Spleen (tissue), 11 donors: Measurements from ENCODE around the gene FUT8. TPM values are rescaled to one million over a fixed set of nuclear protein-coding genes. Genes with fewer than 3 reads are reported as not detected.

ENCODE experiments used
- DNase-seq: peaks from one replicate; pipeline ENCODE4 v3.0.0-alpha.2; 2020
- H3K27ac ChIP-seq, 8 donors: fragments of 200-600 bp; sonication (generic) in 7 of 8; 1 replicate in 4 of 8; 2 replicates in 4 of 8; pipeline versions ENCODE4 v1.5.0 to v1.8.0; 2016 to 2021; ENCODE audit warnings: inconsistent platforms in 4 of 8, mild to moderate bottlenecking in 4 of 8, moderate library complexity in 1 of 8
- H3K27me3 ChIP-seq, 7 donors: fragments of 200-600 bp; sonication (generic) in 6 of 7; replicated peaks in 1 of 7; 1 replicate in 4 of 7; 2 replicates in 3 of 7; pipeline versions ENCODE4 v1.5.0 to v1.8.0; 2016 to 2021; ENCODE audit warnings: inconsistent platforms in 3 of 7, mild to moderate bottlenecking in 1 of 7
- H3K36me3 ChIP-seq, 6 donors: fragments of 200-600 bp; sonication (generic) in 5 of 6; 1 replicate in 4 of 6; 2 replicates in 2 of 6; pipeline versions ENCODE4 v1.5.0 to v1.8.0; 2016 to 2021; ENCODE audit warnings: inconsistent platforms in 2 of 6
- H3K4me1 ChIP-seq, 6 donors: fragments of 200-600 bp; sonication (generic) in 5 of 6; 1 replicate in 3 of 6; 2 replicates in 3 of 6; pipeline versions ENCODE4 v1.5.0 to v1.8.0; 2016 to 2021; ENCODE audit warnings: inconsistent platforms in 3 of 6
- H3K4me3 ChIP-seq, 8 donors: fragments of 200-600 bp; sonication (generic) in 7 of 8; 1 replicate in 4 of 8; 2 replicates in 4 of 8; pipeline versions ENCODE4 v1.5.0 to v1.8.0; 2016 to 2021; ENCODE audit warnings: inconsistent platforms in 4 of 8, mild to moderate bottlenecking in 4 of 8, moderate library complexity in 2 of 8
- H3K9me3 ChIP-seq, 8 donors: fragments of 200-600 bp; sonication (generic) in 7 of 8; 1 replicate in 4 of 8; 2 replicates in 4 of 8; pipeline versions ENCODE4 v1.5.0 to v1.8.0; 2016 to 2021; ENCODE audit warnings: inconsistent platforms in 4 of 8
- CTCF ChIP-seq, 11 experiments: fragments of 200-600 bp in 7 of 11; fragments of 450-650 bp in 4 of 11; sonication (generic) in 4 of 11; IDR thresholded peaks in 8 of 11; conservative IDR thresholded peaks in 3 of 11; 1 replicate in 7 of 11; 2 replicates in 4 of 11; pipeline versions ENCODE4 v1.4.0 to v1.8.0; 2016 to 2021; ENCODE audit warnings: antibody characterized with exemption in 11 of 11, inconsistent platforms in 4 of 11, mild to moderate bottlenecking in 1 of 11
- POLR2A ChIP-seq, 3 donors: fragments of 450-650 bp; IDR thresholded peaks; one replicate each; pipeline ENCODE4 v1.5.1; 2017; ENCODE audit warnings: antibody characterized with exemption in 3 of 3, mild to moderate bottlenecking in 1 of 3
- POLR2AphosphoS5 ChIP-seq, 3 donors: sonication (generic); formaldehyde crosslinking; IDR thresholded peaks; one replicate each; pipeline ENCODE4 v1.5.1; 2017; ENCODE audit warnings: antibody characterized with exemption in 3 of 3
- WGBS, 5 donors: extraction: QIAGEN DNeasy Blood & Tissue Kit in 3 of 5; methylation state at CpG; one replicate each; pipeline versions ENCODE4 v1.1.5 to v1.1.7; 2013 to 2018; 5-methylcytosine and 5-hydroxymethylcytosine counted together
- intact Hi-C: fragments of 100-400 bp; cut with DNase I; formaldehyde crosslinking; loops from one replicate; pipeline ENCODE4 v1.15.0; 2023; ENCODE audit warnings: low total_unique reads
- polyA plus RNA-seq, 3 donors: library from polyadenylated mRNA; stranded (reverse); fragments of 200-250 nt; gene quantifications; one replicate each; pipeline ENCODE4 v1.2.1, GENCODE V29; 2013
- total RNA-seq, 7 donors: library from RNA; depleted of rRNA in 3 of 7; stranded (reverse); fragments of >200 nt in 3 of 7; fragmentation: NEBNext Ultra II Directional in 4 of 7; extraction: Animal tissue kit (Norgen Biotek cat#: 25700) in 4 of 7; gene quantifications; one replicate each; pipeline versions ENCODE4 v1.1.0 to v1.2.1, GENCODE V29; 2016 to 2021
- donor health status: healthy with polysubstance abuse.
- donor health status: DM: no; HTN: no; CAD: no; lungs with moderate emphysema.
- donor health status: DM: no; HTN: no; CAD: no.
- donor health status: Bipolar disorder and iron deficiency.
- donor health status: healthy.
- donor health status: DM: no; HTN: no; CAD: no.
- donor health status: DM: yes; HTN: yes; CAD: no.

FUT8 gene
- total and polyA plus RNA-seq, 10 donors: 9.4 to 75.1 (median 53.0) TPM

GRCh38 chr14:65509842-65510241 is 97.3 kb downstream of the FUT8 start:
- Histone ChIP-seq H3K9me3 (peaks cover 0 to 30% (median 9%) of the 10 kb centered on the region in 8 donors), H3K36me3 (no peaks in the 10 kb centered on the region), H3K4me3 (no peak overlapping the region), H3K4me1 (no peaks in the 10 kb centered on the region), H3K27ac (no peak overlapping the region), H3K27me3 (no peaks in the 10 kb centered on the region)
- intact Hi-C loops: no loop called here
- no peak for DNase-seq
- 80 to 95% (median 91%) methylated on average over 3 of the region's 3 CpGs for WGBS, 5 donors
- TF ChIP-seq POLR2A (IDR thresholded peaks at IDR 0.05) (no peak), POLR2AphosphoS5 (IDR thresholded peaks at IDR 0.05) (no peak), CTCF (IDR thresholded peaks at IDR 0.05 in 8 of 11, conservative IDR thresholded peaks at IDR 0.05 in 3 of 11) (no peak)

DNA sequence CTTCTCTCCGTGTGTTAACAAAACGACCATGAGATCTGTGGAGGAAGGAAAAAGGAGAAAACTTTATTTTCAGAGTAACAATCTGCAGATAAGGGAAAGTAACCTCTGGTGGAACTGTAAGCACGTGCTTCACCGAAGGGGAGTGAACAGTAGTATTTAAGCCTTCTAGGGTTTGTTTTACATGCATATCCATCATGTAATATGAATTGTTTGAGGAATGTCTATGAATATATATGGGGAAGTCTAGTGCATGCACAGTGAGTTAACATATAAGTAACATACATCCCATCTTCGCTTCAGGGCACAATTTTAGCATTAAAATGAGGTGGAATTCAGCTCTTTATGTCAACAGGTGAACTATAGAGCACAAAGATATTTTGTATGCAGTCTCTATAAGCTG is 101.1 kb downstream of the FUT8 start:
- Histone ChIP-seq H3K4me1 (no peaks in the 10 kb centered on the region), H3K4me3 (no peak overlapping the region), H3K36me3 (no peaks in the 10 kb centered on the region), H3K9me3 (peaks cover 0 to 22% (median 7%) of the 10 kb centered on the region in 8 donors), H3K27me3 (no peaks in the 10 kb centered on the region), H3K27ac (no peak overlapping the region)
- no peak for TF ChIP-seq CTCF (IDR thresholded peaks at IDR 0.05 in 8 of 11, conservative IDR thresholded peaks at IDR 0.05 in 3 of 11)
- no peak for TF ChIP-seq POLR2A (IDR thresholded peaks at IDR 0.05)
- no peak for TF ChIP-seq POLR2AphosphoS5 (IDR thresholded peaks at IDR 0.05)
- intact Hi-C loops: no loop called here
- WGBS, 5 donors: 88 to 95% (median 91%) methylated on average over 5 of the region's 5 CpGs
- DNase-seq: no peak

DNA sequence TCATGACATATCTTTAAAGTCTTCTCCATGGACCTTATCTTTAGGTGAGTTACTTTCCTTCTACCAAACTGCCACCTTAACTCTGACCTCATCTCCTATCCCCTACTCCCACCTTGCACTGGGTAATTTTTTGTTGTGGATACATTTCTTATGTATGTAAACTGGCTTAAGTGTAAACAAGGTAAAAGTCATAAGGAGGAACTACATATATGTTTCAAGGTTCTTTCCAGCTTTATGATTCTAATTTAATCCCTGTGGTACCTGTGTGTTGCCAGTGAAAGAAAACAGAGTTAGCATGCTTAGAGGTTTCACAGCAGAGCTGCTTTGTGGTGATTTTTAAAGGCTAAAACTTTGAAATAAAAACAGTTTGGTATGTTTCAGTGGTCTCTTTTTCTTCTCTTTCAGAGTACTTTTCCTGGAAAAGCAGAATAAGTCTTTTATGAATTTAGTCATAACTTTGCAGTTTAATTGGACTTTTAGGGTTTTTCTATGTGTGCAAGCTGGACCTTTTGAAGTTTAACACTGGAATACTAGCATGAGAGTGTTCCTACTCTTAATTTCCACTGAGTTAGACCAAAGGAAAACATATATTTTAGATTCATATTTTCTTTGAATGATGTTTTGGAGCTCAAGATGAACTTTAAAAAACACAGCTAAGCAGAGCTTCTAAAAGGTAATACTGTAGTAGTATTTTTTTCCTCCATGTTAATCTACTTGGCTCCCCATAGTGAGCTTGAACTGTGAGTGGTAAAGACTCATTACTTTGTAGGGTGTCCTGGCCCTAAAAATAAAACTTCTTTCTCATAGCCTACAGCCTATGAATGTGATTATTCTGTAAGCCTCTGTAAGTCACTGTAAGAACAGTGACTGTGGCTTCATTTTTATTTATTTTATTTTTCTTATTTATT is 105.4 kb downstream of the FUT8 start:
- intact Hi-C loops: no loop called here
- Histone ChIP-seq H3K4me3 (no peak overlapping the region), H3K27me3 (no peaks in the 10 kb centered on the region), H3K9me3 (peaks cover 0 to 7% (median 2%) of the 10 kb centered on the region in 8 donors), H3K36me3 (peaks cover 0 to 4% (median 0%) of the 10 kb centered on the region in 6 donors), H3K4me1 (no peaks in the 10 kb centered on the region), H3K27ac (no peak overlapping the region)
- DNase-seq: no peak
- TF ChIP-seq POLR2AphosphoS5 (IDR thresholded peaks at IDR 0.05): no peak
- TF ChIP-seq POLR2A (IDR thresholded peaks at IDR 0.05): no peak
- no peak for TF ChIP-seq CTCF (IDR thresholded peaks at IDR 0.05 in 8 of 11, conservative IDR thresholded peaks at IDR 0.05 in 3 of 11)

GRCh38 chr14:65528069-65528468 is 115.5 kb downstream of the FUT8 start:
- Histone ChIP-seq H3K27ac (no peak overlapping the region), H3K36me3 (peaks cover 0 to 15% (median 0%) of the 10 kb centered on the region in 6 donors), H3K9me3 (peaks cover 0 to 40% (median 26%) of the 10 kb centered on the region in 8 donors), H3K4me1 (peaks cover 0 to 6% (median 0%) of the 10 kb centered on the region in 6 donors), H3K27me3 (no peaks in the 10 kb centered on the region), H3K4me3 (no peak overlapping the region)
- DNase-seq: no peak
- TF ChIP-seq POLR2AphosphoS5 (IDR thresholded peaks at IDR 0.05) (no peak), POLR2A (IDR thresholded peaks at IDR 0.05) (no peak), CTCF (IDR thresholded peaks at IDR 0.05 in 8 of 11, conservative IDR thresholded peaks at IDR 0.05 in 3 of 11) (no peak)
- intact Hi-C loops: no loop called here
- WGBS, 5 donors: 95 to 99% (median 97%) methylated on average over 10 to 11 of the region's 11 CpGs
